GM13976 (cell line): ENCODE measurements around the gene PPP3R1.

Experiments
- DNase-seq: peaks from one replicate; pipeline ENCODE4 v3.0.0; 2012; ENCODE audit warnings: low spot score
- in situ Hi-C: fragments of 300-500 bp; cut with MboI; formaldehyde crosslinking; loops from one replicate; pipeline ENCODE4 v1.12.0; 2022; ENCODE audit warnings: low sequenced_read_pairs, mixed read lengths, inconsistent platforms; ENCODE audit not compliant: unreplicated experiment
- TF ChIP-seq, protein P1 (sequence below): IDR thresholded peaks from 2 replicates; pipeline ENCODE4 v1.5.1; 2012; ENCODE audit warnings: borderline replicate concordance, mild to moderate bottlenecking; ENCODE audit not compliant: insufficient read depth; ENCODE audit errors: extremely low read depth, missing control alignments, control extremely low read depth

PPP3R1 gene

DNA sequence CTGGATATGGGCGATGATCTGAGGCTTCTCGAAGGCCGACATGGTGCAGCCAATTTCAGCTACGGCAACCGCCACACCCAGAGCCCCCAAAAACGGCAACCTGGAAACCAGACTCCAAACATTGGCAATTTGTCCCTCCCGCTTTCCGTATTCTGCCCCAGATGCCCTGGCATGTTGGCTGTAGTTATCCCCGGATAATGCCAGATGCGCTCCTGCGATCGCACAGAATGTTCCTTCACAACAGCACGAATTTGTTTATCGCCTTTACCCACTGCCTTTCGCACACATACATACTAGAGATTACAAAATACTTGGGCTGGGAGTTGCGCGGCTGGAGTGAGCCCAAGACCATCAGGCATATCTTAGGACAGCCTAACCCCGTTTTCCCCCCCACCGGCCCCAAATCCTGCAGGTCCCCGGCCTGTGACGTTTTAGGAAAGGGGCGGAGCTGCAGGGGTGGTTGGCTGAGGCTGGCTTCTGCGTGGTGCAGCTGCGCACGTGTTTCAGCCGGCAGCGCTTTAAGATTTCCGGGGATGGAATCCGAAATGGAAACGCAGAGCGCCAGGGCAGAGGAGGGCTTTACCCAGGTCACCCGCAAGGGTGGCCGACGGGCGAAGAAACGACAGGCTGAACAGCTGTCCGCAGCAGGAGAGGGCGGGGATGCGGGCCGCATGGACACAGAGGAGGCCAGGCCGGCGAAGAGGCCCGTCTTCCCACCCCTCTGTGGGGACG is 94.8 kb downstream of the PPP3R1 start, which contains the start of gene PNO1:
TSS of gene PNO1 (plus strand) at position 487 of the 732 bp plus-strand sequence. CDS start at position 534, 47 bp downstream.
- in situ Hi-C loops, result no loop called here
- peak; percentile 97 for DNase-seq
- TF ChIP-seq, protein P1, sequence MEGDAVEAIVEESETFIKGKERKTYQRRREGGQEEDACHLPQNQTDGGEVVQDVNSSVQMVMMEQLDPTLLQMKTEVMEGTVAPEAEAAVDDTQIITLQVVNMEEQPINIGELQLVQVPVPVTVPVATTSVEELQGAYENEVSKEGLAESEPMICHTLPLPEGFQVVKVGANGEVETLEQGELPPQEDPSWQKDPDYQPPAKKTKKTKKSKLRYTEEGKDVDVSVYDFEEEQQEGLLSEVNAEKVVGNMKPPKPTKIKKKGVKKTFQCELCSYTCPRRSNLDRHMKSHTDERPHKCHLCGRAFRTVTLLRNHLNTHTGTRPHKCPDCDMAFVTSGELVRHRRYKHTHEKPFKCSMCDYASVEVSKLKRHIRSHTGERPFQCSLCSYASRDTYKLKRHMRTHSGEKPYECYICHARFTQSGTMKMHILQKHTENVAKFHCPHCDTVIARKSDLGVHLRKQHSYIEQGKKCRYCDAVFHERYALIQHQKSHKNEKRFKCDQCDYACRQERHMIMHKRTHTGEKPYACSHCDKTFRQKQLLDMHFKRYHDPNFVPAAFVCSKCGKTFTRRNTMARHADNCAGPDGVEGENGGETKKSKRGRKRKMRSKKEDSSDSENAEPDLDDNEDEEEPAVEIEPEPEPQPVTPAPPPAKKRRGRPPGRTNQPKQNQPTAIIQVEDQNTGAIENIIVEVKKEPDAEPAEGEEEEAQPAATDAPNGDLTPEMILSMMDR, result no peak

DNA sequence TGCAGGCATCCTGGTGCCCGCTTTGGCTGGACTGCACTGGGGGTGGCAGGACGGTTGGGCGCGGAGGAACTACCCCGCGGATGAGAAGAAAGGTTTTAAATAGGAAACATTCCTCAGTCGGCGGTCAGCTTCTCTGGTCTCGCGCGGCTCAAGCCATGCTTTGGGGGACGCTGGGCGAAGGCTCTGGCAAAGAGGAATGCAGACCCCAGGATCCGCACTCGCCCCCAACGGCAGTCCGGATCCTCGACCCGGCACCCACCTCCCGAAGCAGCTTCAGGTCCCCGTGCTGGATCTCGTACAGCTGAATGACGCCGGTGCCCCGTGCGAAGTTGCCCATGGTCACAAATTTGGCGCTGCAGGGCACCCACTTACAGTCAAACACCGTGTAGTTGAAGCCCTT is 95.3 kb downstream of the PPP3R1 start:
- DNase-seq, result no peak
- TF ChIP-seq, protein P1, result no peak
- in situ Hi-C loops, result no loop called here

DNA sequence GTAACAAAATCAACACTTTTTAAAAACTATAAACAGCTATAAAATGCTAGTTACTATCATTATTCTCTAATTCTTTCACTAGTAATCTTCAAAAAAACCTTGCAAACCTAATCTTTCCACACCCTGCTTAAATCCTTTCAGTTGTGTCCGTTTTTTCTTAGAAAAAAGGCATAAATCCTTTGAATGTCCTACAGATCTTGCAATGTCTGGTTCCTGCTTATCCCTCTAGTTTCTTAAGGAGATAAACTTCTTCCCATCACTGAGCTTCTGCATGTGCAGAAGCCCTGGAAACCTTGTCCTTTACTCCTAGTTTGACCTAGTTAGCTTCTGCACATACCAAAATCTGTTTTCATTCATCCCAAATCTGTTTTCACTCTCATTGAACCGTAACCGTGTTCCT is 95.9 kb downstream of the PPP3R1 start:
- TF ChIP-seq, protein P1, result no peak
- DNase-seq, result no peak
- in situ Hi-C loops, result no loop called here

DNA sequence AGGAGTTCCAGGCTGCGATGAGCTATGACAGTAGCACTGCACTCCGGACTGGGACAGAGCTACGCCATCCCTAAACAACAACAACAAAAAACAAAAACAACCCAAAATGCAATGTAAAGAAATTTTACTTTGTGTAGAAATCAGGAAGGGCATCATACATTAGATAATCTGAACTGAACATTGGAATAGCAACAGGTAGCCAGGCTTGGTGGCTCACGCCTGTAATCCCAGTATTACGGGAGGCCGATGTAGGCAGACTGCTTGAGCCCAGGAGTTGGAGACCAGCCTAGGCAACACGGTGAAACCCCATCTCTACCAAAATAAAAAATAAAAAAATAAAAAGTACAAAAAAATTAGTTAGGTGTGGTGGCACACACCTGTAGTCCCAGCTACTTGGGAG is 96.7 kb downstream of the PPP3R1 start:
- DNase-seq, result no peak
- TF ChIP-seq, protein P1, result no peak
- in situ Hi-C loops, result no loop called here

DNA sequence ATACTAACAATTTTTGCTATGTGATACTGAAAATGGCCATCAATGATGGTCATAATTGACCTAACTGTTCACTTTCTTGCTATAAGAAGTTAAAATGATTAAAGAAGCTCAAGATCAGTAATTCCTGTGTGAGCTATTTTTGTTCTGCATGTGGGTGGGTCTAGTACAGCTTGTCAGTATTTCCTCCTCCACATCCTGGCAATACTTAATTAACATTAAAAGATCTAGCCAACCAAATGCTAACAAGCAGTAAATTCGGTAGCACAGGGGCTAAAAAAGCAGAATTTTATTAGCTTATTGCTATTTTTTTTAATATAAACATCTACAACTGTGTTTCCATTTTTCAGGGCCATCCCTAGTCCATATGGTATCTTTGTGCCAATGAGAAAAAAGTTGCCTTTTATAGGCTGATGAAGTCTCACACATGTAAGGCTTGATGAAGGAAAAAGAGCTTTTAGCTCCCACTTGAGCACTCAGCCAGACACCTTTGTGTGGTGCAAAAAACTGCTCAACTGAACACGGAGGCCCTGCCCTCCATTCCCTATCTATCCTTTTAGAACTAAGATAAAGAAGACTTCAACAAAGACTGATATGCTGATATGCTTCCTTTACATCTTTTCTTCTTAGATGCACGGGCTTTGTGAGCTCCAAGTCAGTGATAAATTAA is 99.5 kb downstream of the PPP3R1 start:
- DNase-seq, result no peak
- in situ Hi-C loops, result no loop called here
- TF ChIP-seq, protein P1, result no peak

DNA sequence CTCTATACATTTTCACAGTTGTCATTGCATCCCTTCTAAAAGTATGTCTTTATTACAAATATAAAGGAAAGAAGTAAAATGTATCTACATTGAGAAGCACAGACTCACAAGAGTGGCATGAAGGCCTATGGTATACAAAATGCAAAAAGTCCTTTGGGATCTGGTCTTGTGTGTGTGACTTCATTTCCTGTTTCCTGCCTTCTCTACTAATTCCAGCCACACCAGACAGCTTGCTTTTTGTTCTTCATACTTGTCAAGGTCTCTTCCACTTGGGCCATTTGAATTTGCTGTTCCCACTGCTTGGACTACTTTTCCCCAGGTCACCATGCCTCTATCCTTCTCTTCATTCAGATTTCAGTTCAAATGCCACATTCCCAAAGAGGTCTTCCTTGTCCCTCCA is 101.3 kb downstream of the PPP3R1 start:
- TF ChIP-seq, protein P1, result no peak
- no peak for DNase-seq
- in situ Hi-C loops, result no loop called here
